ENCODE results near the gene PDXK. TPM values are rescaled to one million over a fixed set of nuclear protein-coding genes. Genes with fewer than 3 reads are reported as not detected.
A peak's percentile ranks its signal among the peaks of the same experiment; 100 is the strongest.

The PDXK gene
- total and polyA plus RNA-seq, 2 of the 13 experiments (the other 11 are each of a cell fraction or from before 2014, with no cell fraction given) = 114 to 184 TPM

DNA sequence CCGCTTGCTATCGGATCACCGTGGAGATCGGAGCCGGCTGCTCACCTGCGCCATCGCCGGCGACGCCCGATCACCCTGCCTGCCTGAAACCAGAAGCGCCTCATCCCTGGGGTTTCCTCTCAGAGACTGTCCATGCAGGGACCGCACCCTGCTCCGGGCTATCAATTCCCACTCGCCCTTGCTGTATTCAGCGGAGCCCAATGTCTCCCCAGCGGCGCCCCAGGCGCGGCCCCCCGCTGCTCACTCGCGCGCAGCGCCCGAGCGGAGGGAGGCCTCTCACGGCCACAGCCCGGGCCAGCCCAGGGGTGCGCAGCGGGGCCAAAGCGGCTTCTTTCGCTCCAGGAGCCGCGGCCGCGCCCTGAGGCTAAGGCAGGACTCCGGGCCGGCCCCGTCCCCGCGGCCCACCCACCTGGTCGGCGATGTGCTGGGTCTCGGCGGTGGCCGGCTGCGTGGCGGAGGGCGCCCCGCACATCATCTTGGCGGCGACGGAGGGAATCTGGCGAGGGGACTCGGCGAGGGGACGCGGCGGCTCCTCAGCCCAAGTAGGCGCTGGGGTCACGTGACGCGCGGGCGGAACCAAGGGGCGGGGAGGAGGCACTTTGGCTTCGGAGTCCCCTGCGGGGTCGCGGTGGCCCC lies 57.0 kb downstream of the PDXK start, which contains the start of gene CSTB (continued):
- TF ChIP-seq, protein P1, sequence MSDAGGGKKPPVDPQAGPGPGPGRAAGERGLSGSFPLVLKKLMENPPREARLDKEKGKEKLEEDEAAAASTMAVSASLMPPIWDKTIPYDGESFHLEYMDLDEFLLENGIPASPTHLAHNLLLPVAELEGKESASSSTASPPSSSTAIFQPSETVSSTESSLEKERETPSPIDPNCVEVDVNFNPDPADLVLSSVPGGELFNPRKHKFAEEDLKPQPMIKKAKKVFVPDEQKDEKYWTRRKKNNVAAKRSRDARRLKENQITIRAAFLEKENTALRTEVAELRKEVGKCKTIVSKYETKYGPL (CRISPR knock-in tag; IDR thresholded peaks at IDR 0.05) = peak; percentile 72
- TF ChIP-seq ISL2 (CRISPR knock-in tag; IDR thresholded peaks at IDR 0.05) = no peak
- TF ChIP-seq, protein P2, sequence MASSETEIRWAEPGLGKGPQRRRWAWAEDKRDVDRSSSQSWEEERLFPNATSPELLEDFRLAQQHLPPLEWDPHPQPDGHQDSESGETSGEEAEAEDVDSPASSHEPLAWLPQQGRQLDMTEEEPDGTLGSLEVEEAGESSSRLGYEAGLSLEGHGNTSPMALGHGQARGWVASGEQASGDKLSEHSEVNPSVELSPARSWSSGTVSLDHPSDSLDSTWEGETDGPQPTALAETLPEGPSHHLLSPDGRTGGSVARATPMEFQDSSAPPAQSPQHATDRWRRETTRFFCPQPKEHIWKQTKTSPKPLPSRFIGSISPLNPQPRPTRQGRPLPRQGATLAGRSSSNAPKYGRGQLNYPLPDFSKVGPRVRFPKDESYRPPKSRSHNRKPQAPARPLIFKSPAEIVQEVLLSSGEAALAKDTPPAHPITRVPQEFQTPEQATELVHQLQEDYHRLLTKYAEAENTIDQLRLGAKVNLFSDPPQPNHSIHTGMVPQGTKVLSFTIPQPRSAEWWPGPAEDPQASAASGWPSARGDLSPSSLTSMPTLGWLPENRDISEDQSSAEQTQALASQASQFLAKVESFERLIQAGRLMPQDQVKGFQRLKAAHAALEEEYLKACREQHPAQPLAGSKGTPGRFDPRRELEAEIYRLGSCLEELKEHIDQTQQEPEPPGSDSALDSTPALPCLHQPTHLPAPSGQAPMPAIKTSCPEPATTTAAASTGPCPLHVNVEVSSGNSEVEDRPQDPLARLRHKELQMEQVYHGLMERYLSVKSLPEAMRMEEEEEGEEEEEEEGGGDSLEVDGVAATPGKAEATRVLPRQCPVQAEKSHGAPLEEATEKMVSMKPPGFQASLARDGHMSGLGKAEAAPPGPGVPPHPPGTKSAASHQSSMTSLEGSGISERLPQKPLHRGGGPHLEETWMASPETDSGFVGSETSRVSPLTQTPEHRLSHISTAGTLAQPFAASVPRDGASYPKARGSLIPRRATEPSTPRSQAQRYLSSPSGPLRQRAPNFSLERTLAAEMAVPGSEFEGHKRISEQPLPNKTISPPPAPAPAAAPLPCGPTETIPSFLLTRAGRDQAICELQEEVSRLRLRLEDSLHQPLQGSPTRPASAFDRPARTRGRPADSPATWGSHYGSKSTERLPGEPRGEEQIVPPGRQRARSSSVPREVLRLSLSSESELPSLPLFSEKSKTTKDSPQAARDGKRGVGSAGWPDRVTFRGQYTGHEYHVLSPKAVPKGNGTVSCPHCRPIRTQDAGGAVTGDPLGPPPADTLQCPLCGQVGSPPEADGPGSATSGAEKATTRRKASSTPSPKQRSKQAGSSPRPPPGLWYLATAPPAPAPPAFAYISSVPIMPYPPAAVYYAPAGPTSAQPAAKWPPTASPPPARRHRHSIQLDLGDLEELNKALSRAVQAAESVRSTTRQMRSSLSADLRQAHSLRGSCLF (CRISPR knock-in tag; IDR thresholded peaks at IDR 0.05; ENCODE audit: borderline replicate concordance) = no peak
- TF ChIP-seq ZNF737 (CRISPR knock-in tag; IDR thresholded peaks at IDR 0.05; ENCODE audit: borderline replicate concordance) = no peak
- peak; percentile 81; the same call in 1 of the 2 replicates for TF ChIP-seq ZNF776 (CRISPR knock-in tag; IDR thresholded peaks at IDR 0.05)
- peak; percentile 29; the same call in 1 of the 2 replicates for TF ChIP-seq SOX5 (CRISPR knock-in tag; IDR thresholded peaks at IDR 0.05; ENCODE audit: borderline replicate concordance)
- TF ChIP-seq, protein P3, sequence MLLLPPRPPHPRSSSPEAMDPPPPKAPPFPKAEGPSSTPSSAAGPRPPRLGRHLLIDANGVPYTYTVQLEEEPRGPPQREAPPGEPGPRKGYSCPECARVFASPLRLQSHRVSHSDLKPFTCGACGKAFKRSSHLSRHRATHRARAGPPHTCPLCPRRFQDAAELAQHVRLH (CRISPR knock-in tag; IDR thresholded peaks at IDR 0.05; ENCODE audit: borderline replicate concordance, low read depth) = no peak
- TF ChIP-seq EEA1 (CRISPR knock-in tag; IDR thresholded peaks at IDR 0.05; ENCODE audit: borderline replicate concordance) = no peak
- TF ChIP-seq JUN (CRISPR knock-in tag; IDR thresholded peaks at IDR 0.05) = no peak
- peak; percentile 13; the same call in 1 of the 2 replicates for TF ChIP-seq SPEN (CRISPR knock-in tag; IDR thresholded peaks at IDR 0.05; ENCODE audit: low read depth)
- TF ChIP-seq KDM5B (CRISPR knock-in tag; IDR thresholded peaks at IDR 0.05; ENCODE audit: borderline replicate concordance) = peak; percentile 89
- 0 out of 2 replicates have a peak, but pooled peaks have one; percentile 41 for TF ChIP-seq ZSCAN12 (CRISPR knock-in tag; IDR thresholded peaks at IDR 0.05)
- TF ChIP-seq, protein P4, sequence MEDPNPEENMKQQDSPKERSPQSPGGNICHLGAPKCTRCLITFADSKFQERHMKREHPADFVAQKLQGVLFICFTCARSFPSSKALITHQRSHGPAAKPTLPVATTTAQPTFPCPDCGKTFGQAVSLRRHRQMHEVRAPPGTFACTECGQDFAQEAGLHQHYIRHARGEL (CRISPR knock-in tag; IDR thresholded peaks at IDR 0.05) = no peak
- peak; percentile 52; the same call in 1 of the 2 replicates for TF ChIP-seq CHCHD3 (CRISPR knock-in tag; IDR thresholded peaks at IDR 0.05)
- peak; percentile 72; the same call in 1 of the 2 replicates for TF ChIP-seq AHR (CRISPR knock-in tag; IDR thresholded peaks at IDR 0.05)
- TF ChIP-seq RORA (CRISPR knock-in tag; IDR thresholded peaks at IDR 0.05) = no peak
- 0 out of 2 replicates have a peak, but pooled peaks have one; percentile 49 for TF ChIP-seq ZNF232 (CRISPR knock-in tag; IDR thresholded peaks at IDR 0.05; ENCODE audit: borderline replicate concordance)
- no peak for TF ChIP-seq RAD21 (CRISPR knock-in tag; IDR thresholded peaks at IDR 0.05)
- TF ChIP-seq TBX2 (CRISPR knock-in tag; IDR thresholded peaks at IDR 0.05; ENCODE audit: borderline replicate concordance) = peak; percentile 60; the same call in 1 of the 2 replicates
- TF ChIP-seq, protein P5, sequence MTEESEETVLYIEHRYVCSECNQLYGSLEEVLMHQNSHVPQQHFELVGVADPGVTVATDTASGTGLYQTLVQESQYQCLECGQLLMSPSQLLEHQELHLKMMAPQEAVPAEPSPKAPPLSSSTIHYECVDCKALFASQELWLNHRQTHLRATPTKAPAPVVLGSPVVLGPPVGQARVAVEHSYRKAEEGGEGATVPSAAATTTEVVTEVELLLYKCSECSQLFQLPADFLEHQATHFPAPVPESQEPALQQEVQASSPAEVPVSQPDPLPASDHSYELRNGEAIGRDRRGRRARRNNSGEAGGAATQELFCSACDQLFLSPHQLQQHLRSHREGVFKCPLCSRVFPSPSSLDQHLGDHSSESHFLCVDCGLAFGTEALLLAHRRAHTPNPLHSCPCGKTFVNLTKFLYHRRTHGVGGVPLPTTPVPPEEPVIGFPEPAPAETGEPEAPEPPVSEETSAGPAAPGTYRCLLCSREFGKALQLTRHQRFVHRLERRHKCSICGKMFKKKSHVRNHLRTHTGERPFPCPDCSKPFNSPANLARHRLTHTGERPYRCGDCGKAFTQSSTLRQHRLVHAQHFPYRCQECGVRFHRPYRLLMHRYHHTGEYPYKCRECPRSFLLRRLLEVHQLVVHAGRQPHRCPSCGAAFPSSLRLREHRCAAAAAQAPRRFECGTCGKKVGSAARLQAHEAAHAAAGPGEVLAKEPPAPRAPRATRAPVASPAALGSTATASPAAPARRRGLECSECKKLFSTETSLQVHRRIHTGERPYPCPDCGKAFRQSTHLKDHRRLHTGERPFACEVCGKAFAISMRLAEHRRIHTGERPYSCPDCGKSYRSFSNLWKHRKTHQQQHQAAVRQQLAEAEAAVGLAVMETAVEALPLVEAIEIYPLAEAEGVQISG (CRISPR knock-in tag; IDR thresholded peaks at IDR 0.05) = peak; percentile 48; the same call in 1 of the 2 replicates

All from HepG2 (cell line).